Neural progenitor cell (in vitro differentiated cells): Measurements from ENCODE around the gene TBC1D1. TPM values are rescaled to one million over a fixed set of nuclear protein-coding genes. Genes with fewer than 3 reads are reported as not detected.

ENCODE experiments used
- DNase-seq: peaks from one replicate; pipeline ENCODE4 v3.0.0-alpha.2; 2016; ENCODE audit warnings: low spot score
- H2AFZ ChIP-seq: fragments of 200-600 bp; sonication (generic); replicated peaks from 2 replicates; pipeline ENCODE4 v1.6.1; 2016; ENCODE audit warnings: antibody characterized with exemption
- H3F3A ChIP-seq: fragments of 200-600 bp; sonication (generic); 2 replicates; pipeline ENCODE4 v1.6.1; 2016; ENCODE audit warnings: antibody characterized with exemption, low read depth
- H3K27ac ChIP-seq: fragments of 200-600 bp; sonication (generic); 2 replicates; pipeline ENCODE4 v1.5.1; 2016; ENCODE audit warnings: mild to moderate bottlenecking
- H3K27me3 ChIP-seq: fragments of 200-600 bp; sonication (generic); 2 replicates; pipeline ENCODE4 v1.6.1; 2016; ENCODE audit warnings: mild to moderate bottlenecking, moderate library complexity
- H3K36me3 ChIP-seq: fragments of 200-600 bp; sonication (generic); 2 replicates; pipeline ENCODE4 v1.5.1; 2016
- H3K4me1 ChIP-seq: fragments of 200-600 bp; sonication (generic); 2 replicates; pipeline ENCODE4 v1.6.1; 2016; ENCODE audit warnings: mixed run types
- H3K4me2 ChIP-seq: fragments of 200-600 bp; sonication (generic); 2 replicates; pipeline ENCODE4 v1.6.1; 2016
- H3K4me3 ChIP-seq: fragments of 200-600 bp; sonication (generic); 2 replicates; pipeline ENCODE4 v1.5.1; 2016
- H3K79me2 ChIP-seq: fragments of 200-600 bp; sonication (generic); 2 replicates; pipeline ENCODE4 v1.6.1; 2016; ENCODE audit warnings: low read depth
- H3K9ac ChIP-seq: fragments of 200-600 bp; sonication (generic); 2 replicates; pipeline ENCODE4 v1.6.1; 2016
- H3K9me3 ChIP-seq: fragments of 200-600 bp; sonication (generic); 2 replicates; pipeline ENCODE4 v1.5.1; 2016; ENCODE audit warnings: low read depth
- H4K20me1 ChIP-seq: fragments of 200-600 bp; sonication (generic); 2 replicates; pipeline ENCODE4 v1.6.1; 2016; ENCODE audit warnings: low read depth
- H3K27ac Mint-ChIP-seq: 3 replicates; pipeline ENCODE4 v1.8.0; 2021; ENCODE audit warnings: mixed read lengths
- H3K27me3 Mint-ChIP-seq: 2 replicates; pipeline ENCODE4 v1.8.0; 2022; ENCODE audit warnings: low read depth, mild to moderate bottlenecking, inconsistent platforms, moderate library complexity, mixed read lengths; ENCODE audit not compliant: insufficient read depth
- H3K36me3 Mint-ChIP-seq: 3 replicates; pipeline ENCODE4 v1.8.0; 2021; ENCODE audit warnings: mixed read lengths
- H3K4me1 Mint-ChIP-seq: 3 replicates; pipeline ENCODE4 v1.8.0; 2021; ENCODE audit warnings: mixed read lengths
- H3K4me3 Mint-ChIP-seq: 3 replicates; pipeline ENCODE4 v1.8.0; 2021; ENCODE audit warnings: mild to moderate bottlenecking, moderate library complexity, mixed read lengths
- H3K9me3 Mint-ChIP-seq: 3 replicates; pipeline ENCODE4 v1.8.0; 2020; ENCODE audit warnings: mixed read lengths
- EZH2 ChIP-seq: fragments of 200-600 bp; sonication (generic); IDR thresholded peaks from 2 replicates; pipeline ENCODE4 v1.6.1; 2017; ENCODE audit warnings: antibody characterized with exemption, mild to moderate bottlenecking, moderate library complexity
- EZH2phosphoT487 ChIP-seq: fragments of 200-600 bp; sonication (generic); IDR thresholded peaks from 2 replicates; pipeline ENCODE4 v1.6.1; 2017; ENCODE audit warnings: antibody characterized with exemption
- total RNA-seq: library from RNA; depleted of rRNA; stranded (reverse); fragments of >200 nt; gene quantifications from 2 replicates; pipeline ENCODE4 v1.2.3, GENCODE V29; 2015; ENCODE audit warnings: low replicate concordance
- TF ChIP-seq, protein P1 (sequence below): fragments of 200-600 bp; sonication (generic); IDR thresholded peaks from 2 replicates; pipeline ENCODE4 v1.5.1; 2017; ENCODE audit warnings: antibody characterized with exemption, mild to moderate bottlenecking

The TBC1D1 gene
- total RNA-seq, 1 donor from 2014 or later = 208 TPM

DNA sequence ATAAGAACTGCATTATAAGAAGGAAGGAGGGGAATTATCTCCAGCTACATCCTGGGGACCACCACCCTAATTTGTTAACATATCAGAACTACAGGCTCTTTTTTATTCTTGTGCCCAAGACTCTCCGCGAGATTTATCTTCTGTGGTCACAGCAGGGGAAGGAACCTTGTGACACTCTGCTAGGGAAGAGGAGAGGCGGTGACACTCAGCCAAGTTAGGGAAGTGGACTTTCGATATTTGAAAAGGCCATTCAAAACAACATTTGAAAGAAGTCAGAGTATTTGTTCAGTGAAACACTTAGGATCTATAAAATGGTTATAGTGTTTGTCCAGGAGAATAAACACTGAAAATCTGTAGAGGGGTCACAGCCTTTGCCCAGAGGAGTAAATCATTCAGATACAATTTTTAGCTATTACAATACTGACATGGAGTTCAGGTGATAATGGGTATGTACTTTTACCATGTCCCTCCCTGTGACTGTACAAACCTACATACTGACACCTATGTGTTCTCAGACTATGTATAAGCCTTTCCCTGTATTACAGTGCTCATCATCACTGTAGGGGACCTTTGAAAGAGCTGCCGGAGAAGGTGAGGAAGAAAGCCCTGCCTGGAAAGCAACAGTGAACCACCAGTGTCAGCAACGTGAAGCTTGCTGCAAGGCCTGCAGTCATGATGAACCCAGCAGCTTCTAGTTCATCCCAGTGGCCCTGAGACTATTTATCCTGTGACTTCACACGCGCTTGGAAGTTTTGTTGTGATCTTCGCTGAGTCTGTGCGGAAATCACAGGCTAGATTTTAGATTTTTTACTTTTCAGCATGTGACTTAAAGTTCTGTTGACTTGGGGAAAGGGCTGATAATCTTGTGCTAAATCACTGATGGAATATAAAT, 60.8 kb downstream of the TBC1D1 start:
- Histone ChIP-seq H4K20me1 (no peaks in the 10 kb centered on the region), H2AFZ (no peak overlapping the region), H3K4me3 (no peak overlapping the region), H3K9me3 (no peaks in the 10 kb centered on the region), H3K79me2 (no peaks in the 10 kb centered on the region), H3K27ac (no peak overlapping the region), H3K9ac (no peak overlapping the region), H3F3A (no peaks in the 10 kb centered on the region), H3K4me2 (no peak overlapping the region), H3K27me3 (no peaks in the 10 kb centered on the region), H3K36me3 (no peaks in the 10 kb centered on the region), H3K4me1 (no peaks in the 10 kb centered on the region)
- Mint-ChIP-seq H3K27ac (no peak overlapping the region), H3K4me3 (no peak overlapping the region), H3K36me3 (no peaks in the 10 kb centered on the region), H3K4me1 (no peaks in the 10 kb centered on the region), H3K27me3 (peaks cover 2% of the 10 kb centered on the region), H3K9me3 (no peaks in the 10 kb centered on the region)
- TF ChIP-seq EZH2phosphoT487 (no peak), EZH2 (no peak)
- TF ChIP-seq, protein P1, sequence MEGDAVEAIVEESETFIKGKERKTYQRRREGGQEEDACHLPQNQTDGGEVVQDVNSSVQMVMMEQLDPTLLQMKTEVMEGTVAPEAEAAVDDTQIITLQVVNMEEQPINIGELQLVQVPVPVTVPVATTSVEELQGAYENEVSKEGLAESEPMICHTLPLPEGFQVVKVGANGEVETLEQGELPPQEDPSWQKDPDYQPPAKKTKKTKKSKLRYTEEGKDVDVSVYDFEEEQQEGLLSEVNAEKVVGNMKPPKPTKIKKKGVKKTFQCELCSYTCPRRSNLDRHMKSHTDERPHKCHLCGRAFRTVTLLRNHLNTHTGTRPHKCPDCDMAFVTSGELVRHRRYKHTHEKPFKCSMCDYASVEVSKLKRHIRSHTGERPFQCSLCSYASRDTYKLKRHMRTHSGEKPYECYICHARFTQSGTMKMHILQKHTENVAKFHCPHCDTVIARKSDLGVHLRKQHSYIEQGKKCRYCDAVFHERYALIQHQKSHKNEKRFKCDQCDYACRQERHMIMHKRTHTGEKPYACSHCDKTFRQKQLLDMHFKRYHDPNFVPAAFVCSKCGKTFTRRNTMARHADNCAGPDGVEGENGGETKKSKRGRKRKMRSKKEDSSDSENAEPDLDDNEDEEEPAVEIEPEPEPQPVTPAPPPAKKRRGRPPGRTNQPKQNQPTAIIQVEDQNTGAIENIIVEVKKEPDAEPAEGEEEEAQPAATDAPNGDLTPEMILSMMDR = no peak
- no peak for DNase-seq

DNA sequence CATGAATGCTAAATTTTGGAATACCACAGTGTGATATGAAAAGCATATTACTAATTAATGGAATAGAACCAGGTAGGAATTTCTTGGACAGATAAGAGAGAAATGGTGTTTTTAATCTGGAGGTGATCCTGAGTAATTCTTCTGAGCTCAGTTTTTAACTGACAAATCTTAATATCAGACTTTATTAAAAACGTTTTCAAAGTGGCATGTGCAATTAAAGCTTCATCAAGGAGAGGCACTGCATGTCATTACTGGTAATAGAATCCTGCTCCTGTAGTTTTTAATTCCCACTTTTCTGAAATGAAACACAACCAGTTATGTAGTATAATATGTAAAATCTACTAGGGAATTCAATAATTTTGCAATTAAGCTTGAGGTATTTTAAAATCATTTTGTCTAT, 62.3 kb downstream of the TBC1D1 start:
- no peak overlapping the region for H3K4me3 Mint-ChIP-seq
- Histone ChIP-seq H3K4me1 (no peaks in the 10 kb centered on the region), H3K4me3 (no peak overlapping the region), H3K27ac (no peak overlapping the region), H3K36me3 (no peaks in the 10 kb centered on the region), H3K4me2 (no peak overlapping the region), H3K9ac (no peak overlapping the region), H3K27me3 (no peaks in the 10 kb centered on the region), H3K9me3 (no peaks in the 10 kb centered on the region), H2AFZ (no peak overlapping the region), H3K79me2 (no peaks in the 10 kb centered on the region), H4K20me1 (no peaks in the 10 kb centered on the region), H3F3A (no peaks in the 10 kb centered on the region)
- H3K9me3 Mint-ChIP-seq = no peaks in the 10 kb centered on the region
- TF ChIP-seq EZH2 (no peak), EZH2phosphoT487 (no peak)
- TF ChIP-seq, protein P1 = no peak
- DNase-seq = no peak
- H3K4me1 Mint-ChIP-seq = no peaks in the 10 kb centered on the region
- H3K36me3 Mint-ChIP-seq = no peaks in the 10 kb centered on the region
- peaks cover 2% of the 10 kb centered on the region for H3K27me3 Mint-ChIP-seq
- H3K27ac Mint-ChIP-seq = no peak overlapping the region

DNA sequence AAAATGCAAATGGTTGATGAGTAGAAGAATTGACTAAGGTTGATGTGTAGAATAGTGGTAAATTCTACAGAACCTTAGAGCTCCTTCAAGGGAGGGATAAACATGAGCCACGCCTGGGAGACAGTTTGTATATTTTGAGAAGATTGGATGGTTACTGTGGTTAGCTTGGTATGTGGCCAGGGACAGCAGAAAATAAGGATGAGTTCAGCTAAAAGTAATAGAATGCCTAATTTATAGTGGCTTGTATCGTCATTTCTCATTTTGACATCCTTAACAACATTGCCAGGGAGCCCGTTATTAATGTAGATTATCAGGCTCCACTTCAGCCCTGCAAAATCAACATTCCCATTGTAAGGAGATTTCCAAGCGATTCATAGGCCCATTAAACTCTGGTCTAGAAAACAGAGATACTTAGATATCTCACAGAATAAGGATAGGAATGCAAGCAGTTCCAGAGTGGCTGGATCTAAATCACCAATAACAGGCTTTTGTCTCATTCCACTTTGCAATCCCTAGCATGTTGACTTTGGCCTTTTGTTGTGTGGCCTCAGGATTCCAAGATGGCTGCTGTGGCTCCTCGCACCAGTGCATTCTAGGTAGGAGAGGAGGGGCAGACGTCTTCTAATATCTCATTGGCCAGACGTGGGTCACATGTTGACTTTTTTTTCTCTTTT, 62.9 kb downstream of the TBC1D1 start:
- Histone ChIP-seq H3K4me3 (no peak overlapping the region), H3F3A (no peaks in the 10 kb centered on the region), H3K27me3 (no peaks in the 10 kb centered on the region), H3K4me2 (no peak overlapping the region), H3K36me3 (no peaks in the 10 kb centered on the region), H3K9me3 (no peaks in the 10 kb centered on the region), H3K4me1 (no peaks in the 10 kb centered on the region), H3K27ac (no peak overlapping the region), H4K20me1 (no peaks in the 10 kb centered on the region), H3K9ac (no peak overlapping the region), H3K79me2 (no peaks in the 10 kb centered on the region), H2AFZ (no peak overlapping the region)
- Mint-ChIP-seq H3K27ac (no peak overlapping the region), H3K27me3 (peaks cover 2% of the 10 kb centered on the region), H3K36me3 (no peaks in the 10 kb centered on the region), H3K4me1 (no peaks in the 10 kb centered on the region), H3K9me3 (no peaks in the 10 kb centered on the region), H3K4me3 (no peak overlapping the region)
- no peak for TF ChIP-seq EZH2
- no peak for TF ChIP-seq EZH2phosphoT487
- TF ChIP-seq, protein P1 = no peak
- no peak for DNase-seq
